ENCODE results near the gene CMTM2.
"Not testable (repeated sequence)": the region's sequence is repeated elsewhere in the genome, so short reads cannot be mapped to it uniquely, and the experiment has no call there.

Gene CMTM2

GRCh38 chr16:66630561-66631260 lies 51.4 kb downstream of the CMTM2 start:
- DNase-seq (ENCODE audit: low spot score) = not testable (repeated sequence)

- DNase-seq (ENCODE audit: low spot score) = not testable (repeated sequence)
These were observed 52.3 kb downstream of the CMTM2 start for GRCh38 chr16:66631558-66631957.

- DNase-seq (ENCODE audit: low spot score) = no peak
These were observed 55.4 kb downstream of the CMTM2 start for GRCh38 chr16:66634527-66635196.

- DNase-seq (ENCODE audit: low spot score) = no peak
These were observed 56.1 kb downstream of the CMTM2 start for GRCh38 chr16:66635406-66635805.

- no peak for DNase-seq (ENCODE audit: low spot score)
These were observed 56.9 kb downstream of the CMTM2 start for GRCh38 chr16:66636199-66636598.

- DNase-seq (ENCODE audit: low spot score) = no peak
These were observed 58.5 kb downstream of the CMTM2 start for GRCh38 chr16:66637806-66638205.

Measured in globus pallidus (tissue), 1 donor.